OCI-LY3 (cell line): ENCODE measurements around the gene HLA-F.
A peak's percentile ranks its signal among the peaks of the same experiment; 100 is the strongest.

Experiments used
- H2AFZ ChIP-seq: fragments of 200-600, 300-600 bp; shearing (Covaris generic); 2 replicates; pipeline ENCODE4 v1.6.0; 2014; ENCODE audit warnings: antibody characterized with exemption, low read depth, low read length
- H3K27ac ChIP-seq: fragments of 200-600, 300-600 bp; sonication (generic); 2 replicates; pipeline ENCODE4 v1.5.1; 2014; ENCODE audit warnings: mild to moderate bottlenecking, low read length, moderate library complexity, mixed read lengths
- H3K27me3 ChIP-seq: fragments of 200-600, 300-600 bp; sonication (generic); 2 replicates; pipeline ENCODE4 v1.6.1; 2014; ENCODE audit warnings: low read depth, low read length, mixed read lengths
- H3K36me3 ChIP-seq: fragments of 200-600, 300-600 bp; sonication (generic); replicated peaks from 2 replicates; pipeline ENCODE3; 2014; ENCODE audit warnings: low read depth, low read length, mixed read lengths
- H3K4me1 ChIP-seq: fragments of 300-600, 200-600 bp; sonication (generic); 2 replicates; pipeline ENCODE4 v1.6.1; 2014; ENCODE audit warnings: low read length, mixed read lengths
- H3K4me2 ChIP-seq: fragments of 200-600, 300-600 bp; sonication (generic); 2 replicates; pipeline ENCODE4 v1.6.1; 2014; ENCODE audit warnings: low read length, mixed read lengths
- H3K4me3 ChIP-seq: fragments of 300-600, 200-600 bp; sonication (generic); 2 replicates; pipeline ENCODE4 v1.5.1; 2014; ENCODE audit warnings: antibody characterized with exemption, mild to moderate bottlenecking, low read length, moderate library complexity
- H3K79me2 ChIP-seq: fragments of 300-600, 200-600 bp; shearing (Covaris generic); 2 replicates; pipeline ENCODE4 v1.6.1; 2014; ENCODE audit warnings: mild to moderate bottlenecking, low read length, mixed read lengths
- H3K9ac ChIP-seq: fragments of 300-600, 200-600 bp; shearing (Covaris generic); 2 replicates; pipeline ENCODE4 v1.6.0; 2014; ENCODE audit warnings: mild to moderate bottlenecking, low read length, moderate library complexity
- H3K9me3 ChIP-seq: fragments of 200-600, 300-600 bp; shearing (Covaris generic); 2 replicates; pipeline ENCODE4 v1.6.1; 2014; ENCODE audit warnings: low read length, mixed read lengths; ENCODE audit not compliant: insufficient read depth
- H4K20me1 ChIP-seq: fragments of 200-600, 300-600 bp; sonication (generic); 2 replicates; pipeline ENCODE4 v1.6.1; 2016; ENCODE audit warnings: low read length, mixed read lengths; ENCODE audit not compliant: insufficient read depth
- CTCF ChIP-seq: fragments of 200-600, 300-600 bp; sonication (generic); IDR thresholded peaks from 2 replicates; pipeline ENCODE4 v1.5.1; 2014; ENCODE audit warnings: antibody characterized with exemption, low read length, low read depth
- EZH2phosphoT487 ChIP-seq: fragments of 200-600 bp; shearing (Covaris generic); IDR thresholded peaks from 2 replicates; pipeline ENCODE4 v1.6.1; 2018; ENCODE audit warnings: antibody characterized with exemption, mixed run types, low read depth

HLA-F gene

GRCh38 chr6:29750709-29751108, 27.5 kb downstream of the HLA-F start:
- no peaks in the 10 kb centered on the region for H3K9me3 ChIP-seq
- no peak overlapping the region for H2AFZ ChIP-seq
- no peak overlapping the region for H3K27ac ChIP-seq
- no peaks in the 10 kb centered on the region for H3K36me3 ChIP-seq
- no peaks in the 10 kb centered on the region for H3K27me3 ChIP-seq
- TF ChIP-seq EZH2phosphoT487 (no peak), CTCF (no peak)
- H3K9ac ChIP-seq = no peak overlapping the region
- no peaks in the 10 kb centered on the region for H3K79me2 ChIP-seq
- H3K4me1 ChIP-seq = peaks cover 4% of the 10 kb centered on the region; the same call in 1 of the 2 replicates
- no peak overlapping the region for H3K4me2 ChIP-seq
- no peak overlapping the region for H3K4me3 ChIP-seq
- no peaks in the 10 kb centered on the region for H4K20me1 ChIP-seq

GRCh38 chr6:29751480-29751879, 28.2 kb downstream of the HLA-F start:
- Histone ChIP-seq H2AFZ (no peak overlapping the region), H3K9ac (no peak overlapping the region), H3K4me2 (peak overlapping the region; percentile 65), H3K9me3 (no peaks in the 10 kb centered on the region), H4K20me1 (no peaks in the 10 kb centered on the region), H3K4me1 (peaks cover 4% of the 10 kb centered on the region; the same call in 1 of the 2 replicates), H3K27me3 (no peaks in the 10 kb centered on the region), H3K36me3 (no peaks in the 10 kb centered on the region), H3K4me3 (no peak overlapping the region), H3K79me2 (no peaks in the 10 kb centered on the region), H3K27ac (no peak overlapping the region)
- TF ChIP-seq CTCF (no peak), EZH2phosphoT487 (no peak)

GRCh38 chr6:29752451-29753308, 29.4 kb downstream of the HLA-F start:
- Histone ChIP-seq H3K36me3 (no peaks in the 10 kb centered on the region), H3K4me3 (peak overlapping the region; percentile 95), H4K20me1 (no peaks in the 10 kb centered on the region), H2AFZ (peak overlapping the region; percentile 88), H3K27me3 (no peaks in the 10 kb centered on the region), H3K4me1 (peaks cover 4% of the 10 kb centered on the region; the same call in 1 of the 2 replicates), H3K9ac (peak overlapping the region; percentile 84), H3K9me3 (no peaks in the 10 kb centered on the region), H3K4me2 (peak overlapping the region; percentile 65), H3K79me2 (no peaks in the 10 kb centered on the region), H3K27ac (peak overlapping the region; percentile 11; the same call in 1 of the 2 replicates)
- peak; percentile 83 for TF ChIP-seq CTCF
- TF ChIP-seq EZH2phosphoT487 = no peak

GRCh38 chr6:29753309-29753644, 30.0 kb downstream of the HLA-F start:
- no peaks in the 10 kb centered on the region for H3K9me3 ChIP-seq
- peaks cover 4% of the 10 kb centered on the region; the same call in 1 of the 2 replicates for H3K4me1 ChIP-seq
- H3K27me3 ChIP-seq = no peaks in the 10 kb centered on the region
- no peak overlapping the region for H3K9ac ChIP-seq
- no peaks in the 10 kb centered on the region for H4K20me1 ChIP-seq
- peak overlapping the region; percentile 65 for H3K4me2 ChIP-seq
- H3K36me3 ChIP-seq = no peaks in the 10 kb centered on the region
- peak overlapping the region; percentile 95 for H3K4me3 ChIP-seq
- TF ChIP-seq CTCF (no peak), EZH2phosphoT487 (no peak)
- no peaks in the 10 kb centered on the region for H3K79me2 ChIP-seq
- no peak overlapping the region for H3K27ac ChIP-seq
- H2AFZ ChIP-seq = no peak overlapping the region
